Middle frontal gyrus (tissue), 1 donor: ENCODE results near the gene TMEM163.
"Not testable (repeated sequence)": the region's sequence is repeated elsewhere in the genome, so short reads cannot be mapped to it uniquely, and the experiment has no call there.

Experiments used
- DNase-seq: peaks from one replicate; pipeline ENCODE4 v3.0.0-alpha.2; 2015; ENCODE audit warnings: low spot score; ENCODE audit errors: extremely low spot score

The TMEM163 gene

GRCh38 chr2:134537121-134537520 is 181.7 kb downstream of the TMEM163 start:
- no peak for DNase-seq

DNA sequence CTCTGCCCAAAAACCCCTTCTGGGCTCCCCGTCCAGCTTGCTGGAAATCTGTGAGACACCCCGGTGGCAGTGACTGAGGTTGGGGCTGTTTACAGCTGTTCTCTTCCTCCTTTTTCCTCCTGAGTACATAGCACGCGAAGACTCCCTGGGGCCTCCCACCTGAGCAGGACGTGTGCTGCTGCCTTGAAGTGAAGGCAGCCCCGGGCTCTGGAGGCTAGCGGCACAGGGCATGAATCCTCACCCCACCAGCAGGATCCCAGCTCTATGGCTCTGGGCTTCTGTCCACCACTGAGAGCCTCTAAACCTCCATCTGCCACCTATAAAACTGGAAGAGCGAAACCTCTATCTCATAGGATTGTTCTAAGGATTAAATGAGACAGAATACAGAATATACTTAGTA is 182.5 kb downstream of the TMEM163 start:
- DNase-seq: no peak

- DNase-seq: no peak
Observed at GRCh38 chr2:134532537-134532936, 186.3 kb downstream of the TMEM163 start.

DNA sequence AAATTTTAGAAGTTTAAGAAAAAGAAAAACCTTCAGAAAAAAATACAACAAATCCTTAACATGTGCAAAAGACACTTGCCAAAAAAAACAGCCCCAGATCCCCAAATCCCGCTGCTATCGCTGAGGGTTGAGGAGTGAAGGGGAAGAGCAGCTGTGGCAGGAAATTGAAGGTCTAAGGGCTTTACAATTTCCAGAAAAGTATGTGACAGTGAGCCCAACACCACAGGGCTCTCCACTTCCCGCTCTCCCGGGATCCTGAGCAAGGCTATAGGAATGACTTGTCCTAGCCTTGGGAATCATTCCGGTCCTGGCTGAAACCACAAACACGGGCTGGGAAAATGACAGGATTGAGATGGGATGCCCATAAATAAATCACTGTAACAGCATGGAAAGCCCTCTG is 191.4 kb downstream of the TMEM163 start:
- no peak for DNase-seq

GRCh38 chr2:134522496-134523455 is 196.0 kb downstream of the TMEM163 start:
- no peak for DNase-seq

DNA sequence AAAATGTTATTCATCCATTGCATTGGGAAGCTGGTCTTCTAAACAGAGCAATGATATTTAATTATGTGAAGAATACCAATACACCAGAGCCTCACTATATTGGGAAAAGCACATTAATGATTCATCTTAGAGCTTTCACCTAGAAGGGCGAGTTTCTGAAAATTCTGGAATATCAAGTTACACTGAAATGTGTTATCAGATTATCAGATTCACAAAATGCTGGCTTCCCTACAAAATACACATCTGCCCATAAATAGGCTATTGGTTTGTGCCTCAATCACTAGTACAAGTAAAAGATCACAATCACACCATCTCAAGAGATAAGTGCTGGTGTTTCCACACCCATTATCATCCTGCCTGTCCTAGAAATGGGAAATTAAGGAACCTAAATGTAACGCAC is 200.7 kb downstream of the TMEM163 start:
- DNase-seq: no peak

DNA sequence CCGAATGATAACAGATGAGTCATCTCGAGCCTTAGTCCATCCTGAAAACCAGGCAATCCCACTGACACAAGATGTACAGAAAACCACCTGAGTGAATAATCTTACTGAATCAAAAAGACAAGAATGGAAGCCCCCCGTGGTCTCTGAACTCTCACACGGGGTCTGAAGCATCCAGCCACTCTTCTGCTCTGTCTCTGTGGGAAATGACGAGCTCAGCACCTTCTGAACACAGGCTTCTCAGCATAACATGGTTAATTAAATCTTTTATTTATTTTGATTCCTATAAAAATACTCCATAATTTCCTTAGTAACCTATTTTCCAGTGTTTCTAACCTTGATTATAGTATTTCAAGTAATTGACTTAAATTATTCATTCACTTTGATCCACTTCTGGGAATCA is 203.7 kb downstream of the TMEM163 start:
- DNase-seq: no peak

GRCh38 chr2:134513465-134513804 is 205.4 kb downstream of the TMEM163 start:
- no peak for DNase-seq

- no peak for DNase-seq
Observed at GRCh38 chr2:134512734-134513464, 205.9 kb downstream of the TMEM163 start.

- DNase-seq: no peak
Observed at GRCh38 chr2:134508391-134508790, 210.4 kb downstream of the TMEM163 start.

DNA sequence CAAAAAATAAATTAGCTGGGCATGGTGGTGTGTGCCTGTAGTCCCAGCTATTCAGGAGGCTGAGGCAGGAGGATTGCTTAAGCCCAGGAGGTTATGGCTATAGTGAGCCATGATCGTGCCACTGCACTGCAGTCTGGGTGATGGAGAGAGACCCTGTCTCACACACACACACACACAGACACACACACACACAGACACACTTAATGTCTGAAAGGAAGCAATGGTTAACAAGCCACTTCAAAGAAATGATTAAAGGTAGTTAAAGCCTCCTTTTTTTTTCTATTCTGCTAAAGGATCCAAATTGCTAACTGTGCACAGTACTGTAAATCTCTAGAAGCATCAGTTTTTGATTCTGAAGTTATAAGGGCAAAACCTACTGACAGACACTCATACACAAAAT is 211.1 kb downstream of the TMEM163 start:
- DNase-seq: no peak

DNA sequence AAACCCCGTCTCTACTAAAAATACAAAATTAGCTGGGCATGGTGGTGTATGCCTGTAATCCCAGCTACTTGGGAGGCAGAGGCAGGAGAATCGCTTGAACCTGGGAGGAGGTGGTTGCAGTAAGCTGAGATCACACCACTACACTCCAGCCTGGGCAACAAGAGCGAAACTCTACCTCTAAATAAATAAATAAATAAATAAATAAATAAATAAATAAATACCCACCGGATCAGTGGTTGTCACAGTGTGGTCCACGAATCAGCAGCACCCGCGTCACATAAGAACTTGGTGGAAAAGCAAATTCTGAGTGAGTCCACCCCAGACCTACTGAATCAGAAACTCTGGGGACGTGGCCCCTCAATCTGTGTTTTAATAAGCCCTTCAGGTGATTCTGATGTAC is 211.6 kb downstream of the TMEM163 start:
- DNase-seq: not testable (repeated sequence)

GRCh38 chr2:134505446-134505845 is 213.4 kb downstream of the TMEM163 start:
- DNase-seq: no peak

- DNase-seq: no peak
Observed at GRCh38 chr2:134504586-134505336, 214.0 kb downstream of the TMEM163 start.

DNA sequence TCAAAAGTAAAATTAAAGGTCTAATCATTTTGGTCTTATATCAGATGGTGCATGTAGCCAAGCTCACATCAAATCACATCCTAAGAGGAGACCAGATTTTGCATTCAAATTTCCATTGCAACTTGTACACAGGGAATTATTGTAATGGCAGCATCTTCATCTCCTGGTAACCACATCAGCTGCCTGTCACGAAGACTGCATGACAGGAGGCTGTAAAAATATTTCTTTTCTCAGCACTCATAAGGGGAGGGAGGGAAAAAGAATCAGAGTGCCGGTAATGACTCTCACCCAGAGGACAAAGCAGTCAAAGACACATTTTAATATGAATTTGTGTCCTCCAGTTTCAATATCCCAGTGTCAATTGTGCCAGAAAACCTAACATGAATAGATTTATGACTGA is 216.7 kb downstream of the TMEM163 start:
- no peak for DNase-seq

GRCh38 chr2:134501476-134502091 is 217.2 kb downstream of the TMEM163 start:
- DNase-seq: no peak

GRCh38 chr2:134500211-134500935 is 218.4 kb downstream of the TMEM163 start:
- DNase-seq: no peak

DNA sequence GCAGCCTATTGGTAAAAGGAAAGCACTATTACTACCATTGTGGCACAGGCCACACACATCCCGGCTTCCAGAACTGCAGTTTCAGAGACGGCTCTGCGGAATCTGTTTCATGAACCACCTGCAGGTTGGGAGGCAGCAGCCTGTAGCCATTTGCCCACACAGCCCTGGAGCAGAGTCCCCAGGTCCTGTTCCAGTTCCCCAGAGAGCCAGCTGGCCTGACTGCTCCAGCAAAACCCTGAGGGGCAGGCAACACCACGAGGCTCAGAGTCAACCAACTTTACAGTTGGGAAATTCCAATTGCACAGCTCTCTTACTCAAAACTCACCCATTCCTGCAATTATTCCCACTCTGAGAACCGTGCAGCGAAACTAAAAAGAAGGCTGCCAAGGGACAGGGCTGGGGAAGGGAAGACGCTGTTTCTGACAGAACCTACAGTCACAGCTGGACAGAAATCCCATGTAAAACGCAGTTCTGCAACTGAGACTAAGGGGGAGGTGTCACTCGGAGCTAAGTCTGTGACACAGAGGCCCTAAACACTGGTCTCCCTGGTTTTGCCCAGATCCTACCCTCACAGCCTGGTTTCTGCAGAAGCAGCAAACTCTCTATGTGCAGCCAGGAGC is 219.4 kb downstream of the TMEM163 start:
- no peak for DNase-seq

DNA sequence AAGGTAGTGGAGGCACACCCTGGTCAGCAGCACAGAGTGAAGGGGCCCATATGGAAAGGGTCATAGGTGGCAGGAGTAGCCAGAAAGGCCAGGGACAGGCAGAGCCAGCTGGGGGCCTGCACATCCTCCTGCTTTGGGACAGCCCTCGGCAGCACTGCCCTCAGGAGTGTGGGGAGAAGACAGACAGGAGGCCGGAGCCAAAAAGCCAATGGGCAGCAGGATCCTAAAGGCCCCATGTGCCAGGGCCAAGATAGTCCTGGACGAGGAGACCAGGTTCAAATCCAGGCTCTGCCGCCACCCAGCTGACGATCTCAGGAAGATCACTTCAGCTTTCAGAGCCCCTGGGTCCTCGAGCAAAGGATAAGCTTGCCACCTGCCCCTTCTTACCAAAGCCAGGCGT is 220.1 kb downstream of the TMEM163 start:
- DNase-seq: no peak

DNA sequence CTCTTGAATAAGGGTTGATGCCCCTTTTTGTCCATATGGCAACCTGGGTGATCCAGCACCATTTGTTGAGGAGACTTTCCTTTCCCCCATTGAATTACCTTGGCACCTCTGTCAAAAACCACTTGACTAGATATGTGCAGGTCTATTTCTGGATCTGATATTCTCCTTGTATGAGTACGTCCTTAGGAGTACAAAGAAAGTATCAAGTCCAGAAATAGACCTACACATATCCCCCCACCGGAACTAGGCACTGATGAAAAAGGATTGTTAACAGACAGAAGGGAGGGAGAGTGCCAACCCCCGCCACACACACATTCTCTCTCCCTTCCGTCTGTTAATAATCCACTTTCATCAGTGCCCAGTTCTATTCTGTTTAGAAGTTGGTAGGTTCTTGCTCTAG is 225.0 kb downstream of the TMEM163 start:
- DNase-seq: no peak
